Lower leg skin (tissue), 3 donors: ENCODE results near the gene KLHL5.

Experiments used
- CTCF ChIP-seq, 3 donors: fragments of 450-650 bp; IDR thresholded peaks; one replicate each; pipeline ENCODE4 v1.5.1; 2016; ENCODE audit warnings: antibody characterized with exemption in 3 of 3, mild to moderate bottlenecking in 3 of 3, moderate library complexity in 2 of 3
- POLR2A ChIP-seq, 2 donors: fragments of 450-650 bp; IDR thresholded peaks; one replicate each; pipeline ENCODE4 v1.6.1; 2016 to 2017; ENCODE audit warnings: antibody characterized with exemption in 2 of 2, mild to moderate bottlenecking in 1 of 2, moderate library complexity in 1 of 2

GRCh38 chr4:39134683-39135306 is 72.8 kb downstream of the KLHL5 start:
- TF ChIP-seq CTCF (IDR thresholded peaks at IDR 0.05) (no peak), POLR2A (IDR thresholded peaks at IDR 0.05) (no peak)
